HG02852 (cell line): Measurements from ENCODE around the gene MSI2.
A peak's percentile ranks its signal among the peaks of the same experiment; 100 is the strongest.

Experiments used
- ATAC-seq: cut with Tn5 transposase; IDR thresholded peaks from one replicate; pipeline ENCODE4 v1.9.1; 2021; ENCODE audit warnings: mild to moderate bottlenecking, moderate library complexity; ENCODE audit not compliant: unreplicated experiment

MSI2 gene

DNA sequence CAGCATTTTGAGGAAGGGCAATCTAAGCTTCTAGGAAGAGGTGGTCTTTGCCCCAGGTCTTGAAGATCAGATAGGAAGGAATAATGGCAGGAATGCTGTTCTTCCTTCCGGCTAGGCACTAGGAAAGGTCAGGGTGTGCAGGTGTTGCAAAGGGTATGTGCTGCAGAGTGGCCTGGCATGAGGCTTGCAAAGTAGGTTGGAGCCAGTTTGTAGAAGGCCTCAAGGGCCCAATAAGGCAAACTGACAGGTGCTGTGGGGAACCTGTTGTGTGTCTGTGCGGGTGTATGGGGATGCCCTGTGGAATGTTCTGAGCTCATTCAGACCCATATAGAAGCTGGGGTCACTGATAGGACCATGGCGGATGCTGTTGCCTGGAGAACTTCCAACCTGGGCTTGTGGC, 12.7 kb downstream of the MSI2 start:
- ATAC-seq = no peak

DNA sequence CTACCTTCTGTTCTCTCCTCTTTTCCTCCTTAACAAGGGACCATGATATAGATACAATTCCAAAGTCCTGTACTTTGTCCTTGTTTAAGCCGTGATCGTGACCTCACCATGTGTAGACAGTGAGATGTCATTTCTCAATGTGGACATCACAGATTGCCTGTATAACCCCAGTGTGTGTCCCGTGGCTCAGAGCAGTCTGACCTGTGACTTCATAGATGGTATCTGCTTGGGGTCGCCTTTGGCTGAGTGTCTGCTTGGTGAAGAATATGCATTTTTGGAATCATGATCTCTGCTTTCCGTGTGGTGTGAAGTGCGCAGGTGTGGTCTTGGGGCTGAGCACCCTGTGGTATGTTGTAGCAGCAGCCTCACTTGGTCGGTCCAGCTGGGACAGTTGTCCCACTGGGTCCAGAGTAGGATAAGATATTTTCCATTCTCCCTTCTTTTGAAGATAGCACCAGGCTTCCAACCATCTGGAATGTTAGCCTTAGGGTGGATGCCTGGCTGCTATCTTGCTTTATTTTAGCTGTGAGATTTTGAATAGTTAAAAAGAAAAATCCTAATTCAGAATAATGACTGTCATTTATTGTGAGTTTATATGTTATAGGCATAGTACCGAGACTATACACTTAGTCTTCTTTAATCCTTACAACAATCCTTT, 13.4 kb downstream of the MSI2 start:
- ATAC-seq = no peak

DNA sequence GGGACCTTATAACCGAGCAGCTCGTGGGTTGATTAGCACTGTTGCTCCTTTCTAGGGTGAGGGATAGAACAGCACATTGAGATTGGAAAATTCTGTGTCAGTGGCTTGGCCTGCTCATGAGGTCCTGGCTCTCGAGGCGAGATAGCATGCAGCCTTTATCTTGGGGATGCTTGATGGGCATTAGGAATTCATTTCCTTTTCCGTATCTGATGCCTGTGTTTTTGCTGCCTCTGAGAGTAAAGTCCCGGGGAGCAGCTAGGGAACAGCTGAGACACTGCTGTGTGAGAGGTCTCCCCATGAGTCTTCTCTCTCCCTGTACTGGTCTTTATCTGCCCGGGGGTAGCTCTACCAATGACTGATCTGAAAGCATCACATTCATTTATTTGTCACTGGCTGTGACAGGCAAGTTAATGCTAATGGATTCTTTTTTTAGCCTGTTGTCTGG, 14.5 kb downstream of the MSI2 start:
- no peak for ATAC-seq

DNA sequence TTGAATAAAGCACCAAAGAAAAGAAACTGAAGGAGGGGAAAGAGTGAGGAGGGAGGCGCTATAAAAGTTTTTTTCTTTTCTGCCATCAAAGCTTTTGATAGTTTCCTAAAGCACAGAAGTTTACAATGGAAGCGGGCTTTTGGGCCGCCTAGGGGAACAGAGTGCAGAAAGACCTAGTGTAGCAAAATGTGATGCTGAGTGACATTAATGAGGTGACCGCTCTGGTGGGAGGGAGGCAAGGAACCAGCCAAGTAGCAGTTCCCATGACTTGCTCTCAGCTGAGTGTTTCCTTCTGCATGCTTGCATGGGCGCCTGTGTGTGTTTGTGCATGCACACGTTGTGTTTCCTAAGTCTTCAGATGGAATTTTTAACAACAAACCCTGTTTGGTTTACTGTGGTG, 15.5 kb downstream of the MSI2 start:
- no peak for ATAC-seq

DNA sequence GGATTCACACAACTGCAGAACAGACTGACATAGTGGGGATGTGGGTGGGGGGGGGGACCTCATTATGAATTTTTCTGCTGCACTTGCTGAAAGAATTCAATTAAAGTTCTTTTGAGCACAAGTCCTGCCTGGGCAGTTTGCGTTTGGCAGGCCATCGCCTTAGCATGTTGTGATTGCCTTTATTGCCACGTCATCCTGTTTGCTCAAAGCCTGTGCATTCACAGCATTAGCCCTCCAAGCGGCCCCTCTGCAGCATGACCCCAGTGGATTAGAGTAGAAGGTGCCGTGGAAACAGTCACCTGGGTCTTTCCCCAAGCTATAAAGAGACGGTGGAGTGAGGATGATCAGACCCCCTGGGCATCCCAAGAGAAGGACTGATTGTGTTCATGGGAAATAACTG, 17.2 kb downstream of the MSI2 start:
- ATAC-seq = no peak

DNA sequence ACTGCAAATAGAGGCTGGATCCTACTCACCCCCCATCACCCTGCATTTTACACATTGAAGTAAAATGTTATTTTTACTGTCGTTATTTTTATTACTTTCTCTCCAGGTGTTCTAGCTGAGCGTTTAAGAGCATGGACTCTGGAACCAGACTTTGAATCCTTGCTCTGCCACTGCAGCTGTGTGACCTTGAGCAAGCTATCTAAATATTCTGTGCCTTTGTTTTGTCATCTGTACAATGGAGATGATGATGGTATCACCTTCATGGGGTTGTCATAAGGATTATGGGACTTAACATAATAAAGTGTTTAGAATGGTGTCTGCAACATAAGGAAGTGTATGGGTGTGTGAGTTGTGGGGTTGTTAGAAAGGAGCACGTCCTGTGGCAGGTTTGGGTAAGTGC, 17.8 kb downstream of the MSI2 start:
- no peak for ATAC-seq

DNA sequence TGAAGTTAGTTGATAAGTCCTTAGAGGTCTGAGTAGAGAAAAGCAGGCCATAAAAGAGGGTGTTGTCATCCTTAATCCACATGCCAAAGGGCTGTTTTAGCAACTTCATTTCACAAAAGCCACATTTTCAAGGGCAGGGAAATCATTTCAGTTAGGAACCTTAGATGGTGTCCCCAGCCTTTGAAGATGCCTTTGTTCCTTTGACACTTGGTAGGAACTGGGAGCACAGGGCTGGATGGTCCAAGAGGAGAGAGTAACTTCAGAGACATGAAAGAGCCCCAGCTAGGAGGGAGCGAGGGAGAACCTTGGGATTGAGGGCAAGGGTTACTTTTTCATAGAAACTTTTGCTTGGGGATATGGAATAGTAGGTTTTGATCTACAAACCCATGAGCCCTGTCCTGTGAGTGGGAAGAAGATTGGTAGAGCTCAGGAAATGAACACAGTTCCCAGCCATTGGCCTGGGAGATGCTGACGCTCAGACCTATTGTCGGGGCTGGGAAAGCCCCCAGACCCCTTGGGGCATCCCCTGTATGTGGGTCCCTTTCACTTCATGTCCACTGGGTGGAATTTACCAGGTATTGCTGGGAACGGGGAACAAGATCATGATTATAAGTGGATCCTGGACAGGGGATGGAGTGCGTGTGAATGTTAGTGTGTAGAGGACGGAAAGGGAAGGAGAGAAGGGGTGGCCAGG, 18.9 kb downstream of the MSI2 start:
- ATAC-seq = no peak

DNA sequence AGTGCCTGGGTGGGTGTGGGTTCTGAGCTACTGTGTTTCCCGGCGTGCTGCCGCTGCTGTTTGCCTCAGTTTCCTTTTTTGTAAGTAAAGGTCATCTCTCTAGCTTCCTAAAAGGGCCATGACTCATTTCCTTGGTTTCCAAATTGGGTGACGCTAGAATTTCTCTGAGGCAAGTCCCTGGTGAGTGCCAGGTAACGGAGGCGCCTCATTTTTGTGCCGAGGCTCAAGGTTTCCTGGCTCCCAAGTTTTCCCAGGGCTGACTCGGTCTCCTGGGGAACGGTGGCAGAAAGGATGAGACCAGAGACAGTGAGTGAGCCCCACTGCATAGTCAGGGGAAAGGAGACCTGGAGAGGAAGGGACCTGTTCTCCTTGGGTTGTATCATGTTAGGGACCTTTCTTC, 20.3 kb downstream of the MSI2 start:
- ATAC-seq = no peak

DNA sequence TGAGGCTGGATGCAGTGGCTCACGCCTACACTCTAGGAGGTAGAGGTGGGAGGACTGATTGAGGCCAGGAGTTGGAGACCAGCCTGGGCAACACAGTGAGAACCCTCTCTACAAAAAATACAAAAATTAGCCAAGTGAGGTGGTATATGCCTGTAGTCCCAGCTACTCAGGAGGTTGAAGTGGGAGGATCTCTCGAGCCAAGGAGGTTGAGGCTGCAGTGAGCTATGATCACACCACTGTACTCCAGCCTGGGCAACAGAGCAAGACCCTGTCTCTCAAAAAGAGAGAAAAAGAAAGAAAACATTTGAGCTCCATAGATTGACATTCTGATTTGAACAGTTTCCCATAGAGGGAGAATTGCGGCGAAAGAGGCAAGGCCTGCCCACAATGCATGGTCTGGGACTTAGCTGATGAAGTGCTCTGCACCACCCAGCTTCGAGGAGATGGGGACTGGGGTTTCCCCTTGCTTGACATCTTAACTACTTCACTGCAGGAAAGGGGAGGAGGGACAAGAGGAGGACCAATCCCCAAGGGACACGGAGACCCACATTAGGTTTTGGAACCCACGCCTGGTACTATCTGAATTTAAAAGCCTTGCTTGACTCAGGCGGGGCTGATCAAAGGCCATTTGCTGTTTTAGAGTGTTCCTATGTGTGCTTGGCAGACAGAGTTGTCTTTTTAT, 21.7 kb downstream of the MSI2 start:
- ATAC-seq = no peak

DNA sequence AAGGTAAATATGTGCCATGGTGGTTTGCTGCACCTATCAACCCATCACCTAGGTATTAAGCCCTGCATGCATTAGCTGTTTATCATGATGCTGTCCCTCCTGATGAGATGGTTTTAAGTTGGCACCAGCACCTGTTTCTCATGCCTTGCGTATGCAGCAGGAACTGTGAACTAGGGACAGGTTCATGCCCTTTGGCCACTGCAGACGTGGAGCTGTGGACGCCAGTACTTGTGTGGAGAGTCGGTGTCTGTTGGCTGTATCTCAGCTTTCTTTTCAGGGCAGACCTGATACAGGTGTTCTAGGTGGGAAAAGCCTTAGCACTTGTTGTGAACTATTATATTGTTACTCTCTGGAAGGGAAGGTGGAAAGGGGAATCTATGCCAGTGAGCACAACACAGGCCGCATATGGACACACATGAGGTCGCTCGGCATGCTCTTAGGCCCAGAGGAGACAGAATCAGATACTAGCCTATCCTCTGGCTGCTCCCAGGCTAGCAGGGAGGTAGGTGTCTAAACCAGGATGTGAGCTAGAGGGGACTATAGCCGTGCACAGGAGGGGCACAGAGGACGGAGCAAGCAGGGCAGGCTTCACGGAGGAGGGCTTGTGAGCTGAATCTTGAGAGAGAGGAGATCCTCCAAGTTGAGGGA, 22.5 kb downstream of the MSI2 start:
- ATAC-seq = no peak

DNA sequence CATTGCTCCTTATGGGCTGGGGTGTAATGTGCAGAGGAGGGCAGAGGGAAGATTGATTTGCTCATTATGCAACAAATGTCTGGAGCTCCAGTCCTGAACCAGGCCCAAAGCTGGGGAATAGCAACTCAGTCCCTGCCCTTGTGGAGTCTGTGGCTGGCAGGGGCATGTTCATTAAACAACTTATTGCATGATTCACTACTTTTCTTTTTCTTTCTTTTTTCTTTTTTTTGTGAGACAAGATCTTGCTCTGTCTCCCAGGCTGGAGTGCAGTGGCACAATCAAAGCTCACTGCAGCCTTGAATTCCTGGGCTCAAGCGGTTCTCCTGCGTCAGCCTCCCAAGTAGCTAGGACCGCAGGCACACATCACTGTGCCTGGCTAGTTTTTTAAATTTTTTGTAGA, 23.1 kb downstream of the MSI2 start:
- ATAC-seq = no peak

DNA sequence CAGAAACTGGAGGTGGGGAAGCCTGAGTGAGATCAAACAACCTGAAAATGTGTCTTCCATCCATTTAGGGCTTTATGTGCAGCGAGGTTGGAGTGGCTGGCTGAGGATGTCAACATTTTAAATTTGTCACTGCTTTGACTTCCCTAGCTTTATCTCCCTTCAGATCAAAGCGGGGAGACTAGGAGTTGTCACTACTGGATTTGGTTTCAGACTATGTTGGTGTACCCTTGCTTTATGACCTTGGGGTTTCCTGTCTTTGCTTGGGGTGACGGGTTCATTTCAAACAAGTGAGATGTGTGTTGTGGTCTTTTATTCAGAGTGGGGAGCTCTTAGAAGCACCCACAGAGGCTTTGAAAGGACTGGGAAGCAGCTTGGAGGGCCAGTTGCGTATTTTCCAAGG, 25.6 kb downstream of the MSI2 start:
- ATAC-seq = no peak

DNA sequence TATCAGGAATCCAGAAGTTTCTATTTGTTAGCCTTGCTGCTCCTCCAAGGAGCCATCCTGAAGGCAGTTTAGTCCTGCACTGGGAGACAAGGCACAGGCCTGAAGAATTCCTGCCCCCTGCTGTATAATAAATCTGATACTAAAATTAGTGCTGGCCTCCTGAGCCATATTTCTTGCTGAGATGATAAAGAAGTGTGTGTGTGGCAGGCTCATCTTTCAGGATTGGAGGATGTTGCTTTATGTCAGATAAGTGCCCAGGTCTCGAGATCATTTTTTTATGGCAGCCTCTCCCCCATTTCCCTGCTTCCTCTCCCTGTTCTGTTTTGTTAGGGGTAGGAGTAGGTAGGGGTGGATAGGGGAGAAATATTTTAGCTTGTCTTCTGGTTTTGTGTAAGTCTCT, 26.0 kb downstream of the MSI2 start:
- ATAC-seq = no peak

DNA sequence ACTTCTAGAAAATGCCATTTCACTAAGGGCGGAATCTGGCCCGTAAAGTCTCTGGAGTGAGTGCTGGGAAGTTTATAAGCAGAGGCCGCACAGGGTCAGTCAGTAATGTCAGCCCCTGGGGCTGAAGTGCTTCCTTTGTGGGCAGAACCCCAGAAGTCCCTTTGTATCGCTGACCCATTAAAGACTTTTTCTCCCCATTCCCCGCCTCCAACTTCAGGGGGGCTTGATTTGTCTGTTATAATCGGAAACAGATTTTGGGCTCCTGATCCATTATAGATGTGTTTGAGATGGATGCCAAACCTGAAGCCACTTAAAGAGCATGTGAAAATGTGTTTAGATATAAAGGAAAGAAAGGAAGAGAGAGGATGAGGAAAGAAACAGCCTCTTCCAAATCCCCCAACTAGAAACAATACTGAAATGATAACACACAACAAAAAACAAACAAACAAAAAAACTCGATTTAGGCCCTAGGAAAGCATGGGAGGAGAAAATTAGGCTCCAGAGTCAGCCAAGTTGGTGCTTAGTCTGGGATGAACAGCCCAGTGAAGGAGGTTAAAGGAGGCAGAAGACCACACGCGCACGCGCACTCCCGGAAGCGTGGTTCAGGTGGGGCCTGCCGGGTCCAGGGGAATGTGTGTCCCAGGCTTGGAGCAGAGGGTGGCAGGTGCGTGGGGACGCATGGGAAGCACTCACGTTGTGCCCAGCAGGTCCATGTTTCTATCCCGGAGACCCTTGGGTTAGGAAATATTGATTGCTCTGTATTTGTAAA, 27.1 kb downstream of the MSI2 start:
- ATAC-seq = no peak

DNA sequence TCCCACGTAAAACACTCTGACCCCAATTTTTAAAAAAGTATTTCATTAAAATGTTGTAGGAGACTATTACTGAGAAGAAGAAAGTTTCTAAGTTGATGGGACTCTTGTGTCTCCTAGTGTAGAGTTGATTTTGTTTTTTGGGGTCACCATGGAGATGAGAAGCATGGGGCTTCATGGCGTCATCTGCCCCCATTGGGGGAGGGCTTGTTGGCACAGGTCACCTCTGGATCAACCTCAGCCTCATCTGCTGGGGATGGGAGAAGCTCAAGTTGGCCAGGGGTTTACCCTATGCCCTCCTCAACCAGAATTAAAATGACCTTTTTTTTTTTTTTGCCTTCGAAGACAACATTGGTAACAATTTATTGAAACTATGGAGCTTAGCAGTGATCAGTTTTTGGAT, 28.3 kb downstream of the MSI2 start:
- ATAC-seq = no peak

DNA sequence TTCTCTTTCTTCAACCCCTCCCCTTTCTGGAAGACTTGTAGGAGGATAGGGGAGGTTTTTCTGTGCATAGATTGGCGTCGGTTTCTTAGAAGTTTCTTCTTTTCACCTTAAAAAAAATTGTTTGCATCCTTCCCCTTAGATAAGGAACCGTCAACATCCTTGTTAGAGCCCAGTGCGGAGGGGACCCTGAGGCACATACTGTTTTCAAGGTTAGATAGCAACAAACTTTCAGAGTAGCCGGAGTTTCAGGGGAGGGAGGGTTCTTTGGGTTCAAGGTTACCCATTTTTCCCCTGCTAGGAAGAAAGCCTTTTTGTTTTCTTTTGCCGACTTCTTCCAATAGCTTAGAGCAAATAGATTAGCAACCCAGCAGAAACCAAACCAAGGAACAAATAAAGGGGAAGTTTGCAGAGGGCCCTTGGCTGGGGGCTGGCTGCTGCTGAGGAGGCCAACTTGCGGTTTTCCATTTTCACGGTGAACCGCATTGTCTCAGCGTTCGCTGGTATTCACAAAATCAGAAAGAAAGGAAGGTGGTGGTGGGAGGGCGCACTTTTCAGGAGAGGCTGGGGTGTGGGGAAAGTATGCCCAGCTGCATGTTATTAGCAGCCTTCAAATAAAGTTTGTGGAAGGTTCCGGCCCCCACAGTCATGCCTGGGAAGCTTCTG, 28.8 kb downstream of the MSI2 start:
- peak; percentile 58 for ATAC-seq

DNA sequence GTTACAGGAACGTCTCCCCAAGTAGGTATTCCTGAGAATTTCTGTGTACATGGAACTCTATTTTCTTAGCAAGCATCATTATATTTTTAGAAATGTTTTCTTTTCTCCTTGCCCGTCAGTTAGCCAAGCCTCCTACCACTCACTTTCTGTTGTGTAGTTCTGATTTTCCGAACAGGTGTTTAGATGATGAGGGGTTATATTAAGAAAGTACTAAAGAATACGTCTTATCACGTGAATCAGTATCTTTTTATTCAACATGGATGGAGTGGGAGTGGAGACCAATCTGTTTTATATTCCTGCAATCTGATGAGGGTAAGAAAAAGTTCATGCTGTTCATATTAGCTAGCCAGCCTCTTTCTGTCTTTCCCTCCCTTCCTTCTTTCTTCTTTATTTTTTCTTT, 29.4 kb downstream of the MSI2 start:
- ATAC-seq = no peak

DNA sequence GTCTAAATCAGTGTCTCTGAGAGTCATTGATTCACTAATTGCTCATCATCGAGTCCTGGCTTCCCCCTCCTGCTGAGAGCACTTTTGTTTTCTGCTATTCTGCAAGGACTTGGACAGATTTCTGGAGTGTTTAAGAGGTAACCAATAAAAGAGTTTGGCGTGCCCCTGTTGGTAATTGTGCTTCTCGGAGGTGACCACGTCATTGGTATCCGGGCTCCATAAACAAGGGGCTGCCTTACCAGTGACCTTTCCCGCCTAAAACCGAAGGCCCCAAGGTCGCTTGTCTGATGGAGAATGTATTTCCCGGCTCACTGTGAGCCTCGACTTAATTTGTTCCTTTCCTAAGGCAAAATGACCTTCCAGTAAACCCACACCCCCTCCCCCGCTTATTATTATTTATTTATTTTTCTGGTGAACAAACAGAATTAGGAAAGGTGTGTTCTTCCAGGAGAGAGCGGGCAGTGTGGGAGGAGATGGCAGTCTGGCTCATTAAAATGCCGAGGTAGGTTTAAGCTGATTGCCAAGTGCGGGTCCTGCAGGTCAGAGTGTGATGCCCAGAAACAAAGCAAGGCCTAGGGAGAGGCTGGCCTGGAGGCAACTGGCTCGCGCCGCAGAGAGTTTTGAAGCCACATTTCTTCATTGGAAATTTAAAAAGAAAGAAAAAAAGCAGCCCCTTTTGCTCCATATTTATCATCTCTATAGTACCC, 30.2 kb downstream of the MSI2 start:
- no peak for ATAC-seq

DNA sequence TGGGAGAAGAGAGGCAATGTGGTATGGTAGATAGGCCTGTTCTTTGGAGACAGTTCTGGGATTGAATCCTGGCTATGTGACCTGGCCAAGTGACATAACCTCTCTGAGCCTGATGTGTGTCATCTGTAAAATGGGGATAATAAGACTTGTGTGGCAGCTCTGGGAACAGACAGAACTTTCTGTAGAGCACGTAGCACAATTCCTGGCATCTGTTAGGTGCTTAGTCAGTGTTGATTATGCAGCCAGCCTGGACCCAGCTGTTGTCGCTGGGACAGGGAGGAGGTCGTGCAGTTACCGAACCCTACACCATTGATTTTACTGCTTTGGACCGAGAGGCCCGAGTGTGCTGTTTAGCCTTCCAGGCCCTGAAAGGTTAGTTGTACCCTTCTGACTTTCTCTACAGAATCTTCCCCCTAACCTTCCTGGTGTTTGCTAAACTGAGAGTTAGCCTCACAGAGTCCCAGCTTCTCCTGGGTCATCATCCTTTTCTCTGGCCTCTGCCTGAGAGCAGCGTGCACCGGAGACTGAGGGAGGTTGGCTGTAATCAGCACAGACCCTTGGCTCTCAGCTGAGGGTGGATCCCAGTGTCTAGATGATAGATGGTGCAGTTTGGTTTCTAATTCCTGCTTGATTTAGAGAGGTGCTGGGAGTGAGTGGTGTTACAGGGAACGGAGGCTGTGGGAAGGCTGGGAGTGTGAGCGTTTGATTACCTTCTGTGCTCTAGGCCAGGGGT, 31.9 kb downstream of the MSI2 start:
- ATAC-seq = no peak
